GM21576 (cell line): Measurements from ENCODE around the gene XKR7.

Experiments used
- ATAC-seq: cut with Tn5 transposase; IDR thresholded peaks from one replicate; pipeline ENCODE4 v1.9.1; 2021; ENCODE audit warnings: mild to moderate bottlenecking, moderate library complexity; ENCODE audit not compliant: unreplicated experiment

Gene XKR7

DNA sequence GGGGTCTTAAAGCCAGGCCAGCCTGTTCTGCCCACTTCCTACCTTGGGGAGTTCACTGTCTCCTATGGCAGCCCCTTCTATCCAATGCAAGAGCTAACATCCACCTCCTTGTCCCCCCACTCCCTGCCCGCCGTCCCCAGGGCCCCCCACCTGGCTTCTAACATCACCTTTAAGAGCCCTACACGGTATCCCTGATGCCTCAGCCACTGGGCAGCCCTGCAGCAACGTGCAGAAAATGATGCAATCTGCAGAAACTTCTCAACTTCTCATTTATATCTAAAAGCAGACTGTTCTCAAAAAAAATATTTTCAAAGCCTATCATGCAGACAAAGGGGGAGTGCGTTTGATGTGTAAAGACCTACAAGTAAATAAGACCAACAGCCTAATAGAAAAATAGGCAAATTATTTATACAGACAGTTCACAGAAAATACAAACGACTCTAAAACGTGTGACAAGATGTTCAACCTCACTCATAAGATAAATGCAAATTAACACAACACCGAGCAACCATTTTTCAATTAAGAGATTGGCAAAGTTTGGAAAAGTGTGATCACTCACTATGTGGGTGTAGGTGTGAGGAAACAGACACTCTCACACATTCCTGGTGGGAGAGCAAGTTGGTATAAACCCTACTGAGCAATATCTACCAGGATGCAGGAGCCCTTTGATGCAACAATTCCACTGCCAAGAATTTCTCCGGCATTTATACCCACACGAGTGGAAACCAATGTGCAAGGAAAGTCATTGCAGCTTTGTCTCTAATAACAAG is 69.0 kb downstream of the XKR7 start:
- no peak for ATAC-seq

DNA sequence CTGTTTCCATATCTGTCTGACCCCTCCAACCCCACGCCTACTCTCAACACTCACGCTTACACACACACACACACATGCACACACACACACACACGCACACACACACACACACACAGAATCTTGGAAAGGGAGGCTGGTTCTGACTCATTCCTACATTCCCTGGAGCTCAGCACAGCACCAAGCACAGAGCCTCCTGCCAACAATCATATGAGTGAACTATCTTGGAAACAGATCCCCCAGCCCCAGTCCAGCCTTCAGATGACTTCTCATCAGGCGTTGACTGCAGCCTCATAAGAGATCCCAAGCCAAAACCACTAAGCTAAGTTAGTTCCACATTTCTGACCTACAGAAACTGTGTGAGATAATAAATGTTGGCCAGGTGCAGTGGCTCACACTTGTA is 70.0 kb downstream of the XKR7 start:
- ATAC-seq: no peak

DNA sequence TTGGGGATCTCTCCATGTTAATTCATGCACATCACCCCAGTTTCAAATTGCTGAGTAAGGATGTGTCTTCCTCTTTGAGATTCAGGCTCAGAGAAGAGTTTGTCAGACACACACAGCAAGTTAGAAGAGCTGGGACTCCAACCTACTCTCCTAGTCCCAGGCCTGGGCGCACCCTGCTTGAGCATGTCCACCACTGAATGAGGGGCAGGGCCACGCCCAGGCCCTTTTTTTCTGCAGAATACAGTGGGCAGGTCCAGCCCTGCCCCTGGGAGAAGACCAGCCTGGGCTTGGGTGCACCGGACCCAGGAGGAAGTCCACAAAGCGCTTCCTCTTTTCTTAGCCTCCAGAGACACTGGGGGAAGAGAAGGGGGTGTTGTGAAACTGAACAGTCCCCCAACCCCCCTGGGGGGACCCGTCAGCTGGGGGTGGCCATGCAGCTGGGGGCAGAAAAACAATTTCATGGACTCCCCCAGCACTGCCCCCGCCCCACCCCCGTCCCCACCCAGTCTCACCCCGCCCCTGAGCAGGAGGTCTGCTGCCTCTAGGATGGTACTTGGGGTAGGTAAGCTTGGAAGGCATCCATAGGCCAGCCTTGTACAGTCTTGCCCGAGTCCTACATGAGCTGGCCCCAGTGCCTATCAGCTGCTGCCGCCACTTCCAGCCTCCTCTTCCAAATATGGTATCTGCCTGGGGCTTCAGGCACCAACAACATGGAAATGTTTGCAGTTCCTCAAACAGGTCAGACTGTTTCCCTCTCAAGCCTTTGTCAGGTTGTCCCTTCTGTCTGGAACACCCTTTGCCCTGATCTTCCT is 72.4 kb downstream of the XKR7 start:
- peak; percentile 70 for ATAC-seq

DNA sequence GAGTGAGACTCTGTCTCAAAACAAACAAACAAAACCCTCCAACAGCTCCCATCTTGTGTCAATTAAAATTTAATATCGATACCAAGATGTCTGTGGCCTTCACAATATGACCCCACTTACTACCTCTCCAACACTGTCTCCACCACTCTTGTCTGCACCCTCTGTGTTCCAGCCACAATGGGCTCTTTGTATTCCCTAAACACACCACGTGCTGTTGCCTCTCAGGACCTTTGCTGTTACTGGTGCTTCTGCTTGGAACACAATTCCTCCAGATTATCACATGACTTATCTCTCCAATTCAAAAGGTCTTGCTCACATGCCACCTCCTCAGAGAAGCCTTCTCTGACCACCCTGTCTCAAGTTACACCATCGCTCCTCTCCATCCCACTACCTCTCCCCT is 78.0 kb downstream of the XKR7 start:
- no peak for ATAC-seq

DNA sequence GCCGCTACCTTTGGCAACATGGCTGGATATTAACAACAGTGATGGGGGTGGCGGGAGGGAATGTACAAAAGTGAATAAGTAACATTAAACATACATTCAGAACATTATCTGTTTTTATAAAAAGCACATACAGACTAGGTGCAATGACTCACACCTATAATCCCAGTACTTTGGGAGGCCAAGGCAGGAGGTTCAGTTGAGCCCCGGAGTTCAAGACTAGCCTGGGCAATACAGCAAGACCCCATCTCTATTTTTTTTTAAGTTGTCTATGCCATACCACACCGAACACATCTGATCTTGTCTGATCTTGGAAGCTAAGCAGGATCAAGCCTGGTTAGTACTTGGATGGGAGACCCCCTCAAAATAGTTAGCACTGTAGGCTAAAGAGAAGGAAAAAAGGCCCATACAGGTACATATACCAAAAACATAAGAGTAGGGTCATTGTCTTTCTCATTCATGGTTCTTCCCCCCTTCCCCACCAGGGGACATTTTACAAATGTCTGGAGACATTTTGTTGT is 82.4 kb downstream of the XKR7 start:
- ATAC-seq: no peak

DNA sequence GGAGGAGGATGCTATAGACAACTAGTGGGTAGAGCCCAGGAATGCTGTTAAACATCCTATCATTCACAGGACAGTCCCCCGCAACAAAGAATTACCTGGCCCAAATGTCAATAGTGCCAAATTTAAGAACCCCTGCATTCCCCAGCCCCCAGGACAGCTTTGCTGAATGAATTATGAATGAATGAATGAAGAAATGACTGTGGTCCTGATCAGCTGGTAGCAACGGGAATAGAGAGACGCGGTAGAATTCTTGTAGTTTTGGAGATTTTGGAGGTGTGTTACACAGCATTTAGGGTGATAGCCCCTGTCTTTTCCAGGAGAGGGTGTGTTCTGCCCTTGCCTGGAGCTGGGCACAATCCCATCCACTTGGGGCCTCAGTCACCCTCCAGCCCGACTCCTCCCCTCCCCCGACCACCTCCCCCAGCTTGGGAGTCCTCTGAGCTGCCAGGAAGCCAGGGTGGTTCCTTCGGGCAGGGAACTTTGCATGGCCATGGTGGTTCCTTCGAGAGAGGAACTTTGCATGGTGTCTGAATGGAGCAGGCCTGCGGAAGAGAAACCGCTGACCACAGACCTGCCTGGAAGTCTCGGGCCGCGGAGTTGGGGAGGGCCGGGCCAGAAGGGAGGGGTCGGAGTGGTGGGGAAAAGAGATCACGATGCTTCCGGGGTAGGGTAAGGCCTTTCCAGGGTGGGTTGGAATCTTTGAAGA is 83.1 kb downstream of the XKR7 start:
- ATAC-seq: no peak

DNA sequence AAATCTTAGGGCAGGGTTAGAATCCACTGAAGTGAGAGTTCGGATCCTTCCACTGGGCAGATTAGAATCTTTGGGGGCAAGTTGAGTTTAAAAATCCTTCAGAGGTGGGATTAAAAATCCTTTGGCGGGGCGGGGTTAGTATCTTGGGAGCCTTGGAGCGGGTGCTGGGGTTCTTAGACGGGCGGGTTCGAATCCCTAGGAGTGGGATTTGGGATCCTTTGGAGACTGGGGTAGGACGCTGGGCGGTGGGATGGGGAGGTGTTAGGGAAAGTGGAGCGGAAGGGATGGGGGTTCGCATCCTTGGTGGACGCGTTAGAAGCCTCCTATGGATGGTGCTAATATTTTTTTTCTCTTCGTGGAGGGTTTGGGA is 83.8 kb downstream of the XKR7 start:
- no peak for ATAC-seq

DNA sequence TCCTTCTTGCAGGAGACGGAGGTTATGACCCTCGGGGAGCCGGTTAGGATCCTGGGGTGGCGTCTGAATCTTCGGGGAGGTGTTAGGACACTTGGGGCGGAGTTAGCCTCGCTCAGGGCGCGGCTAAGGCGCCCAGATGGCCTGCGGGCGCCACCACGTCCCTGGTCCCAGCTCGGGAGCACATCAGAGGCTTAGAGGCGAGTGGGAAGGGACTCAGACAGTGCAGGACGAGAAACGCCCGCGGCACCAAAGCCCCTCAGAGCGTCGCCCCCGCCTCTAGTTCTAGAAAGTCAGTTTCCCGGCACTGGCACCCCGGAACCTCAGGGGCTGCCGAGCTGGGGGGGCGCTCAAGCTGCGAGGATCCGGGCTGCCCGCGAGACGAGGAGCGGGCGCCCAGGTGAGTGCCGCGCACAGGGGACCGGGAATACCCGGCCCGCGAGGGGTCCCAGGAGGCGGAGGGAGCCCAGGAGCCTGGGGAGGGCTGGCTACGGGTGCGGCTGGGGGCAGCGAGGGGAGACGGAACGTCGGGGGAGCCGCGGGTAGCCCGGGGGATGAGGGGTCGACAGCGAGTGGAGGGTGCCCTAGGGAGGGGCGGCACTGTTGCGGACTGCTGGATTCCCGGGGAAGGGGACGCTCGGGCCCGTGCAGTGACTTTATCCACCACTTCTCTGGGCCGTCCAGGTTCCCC is 84.3 kb downstream of the XKR7 start, which contains the start of gene HCK:
TSS of gene HCK (plus strand) at position 153 of the 688 bp plus-strand sequence.
- ATAC-seq: no peak

DNA sequence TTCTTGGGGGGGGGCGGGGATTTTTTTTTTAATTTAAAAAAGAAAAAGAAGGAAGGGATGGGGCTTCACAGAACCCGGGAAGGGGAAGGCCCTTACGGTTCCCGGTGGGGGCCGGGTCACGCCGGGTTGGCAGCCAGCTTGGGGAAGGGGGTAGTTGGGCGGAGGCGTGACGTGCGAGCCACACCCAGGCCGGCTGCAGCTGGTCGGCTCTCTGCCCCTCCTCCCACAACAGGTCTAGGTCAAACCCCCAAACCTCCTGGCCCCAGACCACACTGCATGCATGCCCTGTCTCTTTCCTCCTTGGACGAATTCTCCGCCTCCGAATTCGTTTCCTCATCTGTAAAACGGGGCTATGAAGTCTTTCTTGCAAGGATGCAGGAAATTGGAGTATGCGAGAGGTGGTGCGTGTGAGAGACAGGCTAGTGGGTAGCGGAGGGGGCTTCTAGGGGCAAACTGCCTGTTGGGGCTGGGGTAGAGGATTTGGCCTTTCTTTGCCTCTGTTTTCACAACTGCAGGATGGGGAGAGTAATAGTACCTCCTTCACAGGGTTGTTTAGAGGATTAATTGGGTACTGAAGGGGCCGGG is 84.9 kb downstream of the XKR7 start:
- no peak for ATAC-seq
